GM21526 (cell line): Measurements from ENCODE around the gene FRAS1.
"Not testable (repeated sequence)": the region's sequence is repeated elsewhere in the genome, so short reads cannot be mapped to it uniquely, and the experiment has no call there.

Source experiments
- ATAC-seq: cut with Tn5 transposase; IDR thresholded peaks from one replicate; pipeline ENCODE4 v1.9.1; 2021; ENCODE audit warnings: moderate library complexity; ENCODE audit not compliant: unreplicated experiment, low FRiP score

FRAS1 gene

DNA sequence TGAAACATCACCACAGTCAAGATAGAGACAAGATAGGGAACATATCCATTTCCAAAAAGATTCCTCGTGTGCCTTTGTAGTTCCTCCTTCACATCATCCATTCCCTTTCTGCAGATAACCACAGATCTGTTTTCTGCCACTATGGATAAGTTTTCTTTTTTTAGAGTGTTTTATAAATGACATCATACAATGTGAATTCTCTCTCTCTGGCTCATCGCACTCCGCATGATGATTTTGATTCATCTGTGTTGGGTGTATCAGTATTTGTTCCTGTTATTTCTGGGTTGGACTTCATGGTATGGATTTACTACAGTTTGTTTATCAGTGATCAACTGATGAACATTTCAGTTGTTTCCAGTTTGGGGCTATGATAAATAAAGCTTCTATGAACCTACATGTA lies 471.2 kb downstream of the FRAS1 start:
- no peak for ATAC-seq

GRCh38 chr4:78529569-78530209 lies 472.6 kb downstream of the FRAS1 start:
- no peak for ATAC-seq

DNA sequence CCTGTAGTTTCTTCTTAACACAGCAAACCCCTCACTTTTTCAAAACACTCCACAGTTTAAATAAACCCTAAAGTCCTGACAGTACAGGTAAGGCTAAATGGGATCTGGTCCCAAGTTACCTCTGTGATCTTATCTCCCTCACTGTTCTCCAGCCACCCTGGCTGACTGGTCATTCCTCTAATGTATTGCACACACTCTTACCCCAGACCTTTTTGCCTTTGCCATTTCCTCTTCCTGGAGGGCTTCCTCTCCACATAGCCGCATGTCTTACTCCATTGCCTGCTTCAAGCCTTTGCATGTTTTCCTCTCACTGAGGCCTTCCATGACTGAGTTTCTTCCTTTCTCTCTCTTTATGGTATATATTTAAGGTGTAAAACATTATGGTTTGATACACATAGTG lies 474.9 kb downstream of the FRAS1 start:
- ATAC-seq, result no peak

DNA sequence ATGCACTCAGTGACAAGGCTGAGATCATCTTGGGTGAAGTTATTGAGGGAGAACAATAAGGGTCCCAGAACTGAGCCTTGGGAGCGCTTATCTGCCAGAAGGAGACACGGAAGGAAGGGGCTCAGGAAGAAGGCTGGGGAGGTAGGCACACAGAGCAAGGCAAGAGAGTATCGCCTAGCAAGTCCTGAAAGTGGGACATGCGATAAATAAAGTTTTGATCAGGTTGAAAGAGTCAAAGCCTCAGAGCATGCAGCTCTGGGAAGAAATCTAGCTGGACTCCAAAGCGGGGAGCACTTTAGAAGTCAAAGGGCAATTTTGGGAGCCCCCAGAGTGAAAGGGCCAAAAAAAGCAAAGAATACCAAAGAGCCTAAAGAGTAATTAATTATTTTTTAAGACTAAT lies 476.7 kb downstream of the FRAS1 start:
- ATAC-seq, result no peak

DNA sequence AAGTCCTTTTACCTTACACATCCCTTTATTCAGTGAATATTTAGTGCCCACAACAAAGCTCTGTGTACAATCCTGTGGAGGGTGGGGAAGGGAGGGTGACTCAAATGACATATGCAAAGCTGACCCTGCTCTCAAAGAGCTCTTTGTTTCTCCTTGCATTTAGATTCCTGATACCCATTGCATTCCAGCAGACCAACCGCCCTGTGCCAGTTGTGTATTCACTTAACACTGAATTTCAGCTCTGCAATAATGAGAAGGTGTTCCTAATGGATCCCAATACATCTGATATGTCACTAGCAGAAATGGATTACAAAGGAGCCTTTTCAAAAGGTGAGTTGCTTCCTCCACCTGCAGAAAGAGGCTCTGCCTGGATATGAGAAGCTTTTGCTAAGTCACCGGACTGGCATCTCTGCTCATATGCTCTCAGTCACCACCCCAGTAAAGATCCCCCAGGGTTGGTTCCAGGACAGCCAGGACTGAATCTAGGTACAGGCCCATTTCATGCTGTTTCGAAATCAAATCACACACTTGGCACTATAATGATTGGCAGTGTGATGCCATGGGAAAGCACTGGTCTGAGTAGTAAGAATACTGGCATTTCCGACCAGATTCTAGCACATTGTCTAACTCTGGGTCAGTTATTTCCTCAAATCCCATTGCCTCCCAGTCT lies 477.3 kb downstream of the FRAS1 start:
- no peak for ATAC-seq

- no peak for ATAC-seq
Observed at GRCh38 chr4:78542373-78542772, 485.2 kb downstream of the FRAS1 start.

DNA sequence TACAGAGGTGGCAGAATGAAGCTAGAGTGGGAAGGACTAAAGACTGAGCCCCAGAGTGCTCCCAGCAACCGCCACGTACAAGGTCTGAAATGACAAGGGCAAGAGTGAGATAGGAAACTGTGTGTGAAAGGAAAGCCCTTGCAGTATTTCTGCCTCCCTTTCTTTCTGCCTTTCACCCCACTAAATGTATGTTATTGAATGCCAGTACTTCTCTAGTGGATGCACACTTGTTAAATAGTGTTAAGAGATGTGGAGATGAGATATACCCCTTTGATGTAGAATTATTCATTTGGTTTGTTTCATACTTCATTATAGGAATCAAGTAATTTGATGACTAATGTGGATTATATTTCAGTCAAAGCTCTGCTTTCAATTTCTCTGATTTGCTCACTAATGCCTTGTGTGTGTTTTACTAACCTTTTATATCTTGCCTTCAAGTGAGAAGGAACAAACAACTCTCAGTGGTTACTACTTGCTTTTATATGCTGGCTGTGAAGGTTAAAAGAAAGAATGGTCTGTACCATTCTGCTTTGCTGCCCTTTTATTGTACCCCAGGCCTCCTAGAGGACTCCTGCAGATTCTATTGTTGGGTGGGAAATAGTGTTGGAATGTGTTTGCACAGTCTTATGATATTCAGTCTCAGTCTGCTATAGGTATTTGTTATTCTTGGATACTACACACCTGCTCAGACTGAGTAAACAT lies 486.5 kb downstream of the FRAS1 start:
- ATAC-seq, result no peak

GRCh38 chr4:78544678-78545077 lies 487.6 kb downstream of the FRAS1 start:
- ATAC-seq, result no peak

DNA sequence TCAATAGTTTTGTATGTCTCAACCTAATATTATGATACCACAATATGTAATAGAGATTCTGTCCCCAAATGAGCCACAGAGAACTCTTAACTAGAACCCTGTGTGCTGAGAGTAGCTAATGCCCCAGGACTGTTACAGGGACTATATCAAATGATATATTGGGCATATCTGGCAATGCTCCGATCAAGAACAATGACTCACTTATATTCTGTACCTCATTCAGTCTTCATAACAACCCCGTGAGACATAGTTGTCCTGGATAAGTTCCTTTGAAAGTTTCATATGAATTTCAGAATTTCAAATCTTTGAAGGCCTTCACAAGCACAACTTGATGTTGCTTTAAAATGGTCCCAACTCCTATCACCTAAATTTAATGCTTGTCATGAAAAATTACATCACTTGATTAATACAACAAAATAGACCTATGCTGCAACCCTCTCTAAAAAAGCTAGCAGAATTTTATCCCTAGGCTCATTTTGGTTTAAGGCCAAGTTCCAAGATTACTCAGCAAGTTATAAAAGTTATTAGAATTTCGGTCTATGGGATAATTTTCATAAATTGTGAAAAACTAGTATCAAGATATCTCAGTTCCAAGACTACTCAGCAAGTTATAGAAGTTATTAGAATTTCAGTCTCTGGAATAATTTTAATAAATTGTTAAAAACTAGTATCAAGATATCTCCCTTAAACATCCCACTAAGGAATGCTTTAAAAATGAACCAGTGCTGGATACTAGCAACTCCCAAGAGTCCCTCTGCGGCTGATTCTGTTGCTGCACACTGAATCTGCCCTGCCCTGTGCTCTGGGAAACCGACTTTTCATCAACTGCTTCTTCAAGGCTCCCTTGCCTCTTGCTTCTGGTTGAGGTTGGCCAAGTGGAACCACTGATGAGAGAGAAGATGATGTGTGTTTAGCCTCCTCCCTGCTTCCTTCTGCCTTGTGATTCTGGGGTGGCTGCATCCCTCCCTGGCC lies 488.4 kb downstream of the FRAS1 start:
- no peak for ATAC-seq

DNA sequence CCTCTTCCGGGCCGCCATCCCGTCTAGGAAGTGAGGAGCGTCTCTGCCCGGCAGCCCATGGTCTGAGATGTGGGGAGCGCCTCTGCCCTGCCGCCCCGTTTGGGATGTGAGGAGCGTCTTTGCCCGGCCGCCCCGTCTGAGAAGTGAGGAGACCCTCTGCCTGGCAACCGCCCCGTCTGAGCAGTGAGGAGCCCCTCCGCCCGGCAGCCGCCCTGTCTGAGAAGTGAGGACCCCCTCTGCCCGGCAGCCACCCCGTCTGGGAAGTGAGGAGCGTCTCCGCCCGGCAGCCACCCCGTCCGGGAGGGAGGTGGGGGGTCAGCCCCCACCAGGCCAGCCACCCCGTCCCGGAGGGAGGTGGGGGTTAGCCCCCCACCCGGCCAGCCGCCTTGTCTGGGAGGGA lies 490.8 kb downstream of the FRAS1 start:
- not testable (repeated sequence) for ATAC-seq

DNA sequence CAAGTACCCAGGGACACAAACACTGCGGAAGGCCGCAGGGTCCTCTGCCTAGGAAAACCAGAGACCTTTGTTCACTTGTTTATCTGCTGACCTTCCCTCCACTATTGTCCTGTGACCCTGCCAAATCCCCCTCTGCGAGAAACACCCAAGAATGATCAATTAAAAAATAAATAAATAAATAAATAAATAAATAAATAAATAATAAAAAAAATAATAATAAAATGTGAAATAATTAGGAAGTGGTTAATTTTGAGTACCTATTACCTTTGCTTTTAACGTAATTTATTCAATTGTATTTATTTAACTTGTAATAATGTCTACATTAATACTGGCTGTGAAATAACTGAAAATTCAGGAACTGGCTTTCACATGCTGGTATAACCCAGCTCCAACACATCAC lies 491.8 kb downstream of the FRAS1 start:
- ATAC-seq, result not testable (repeated sequence)

DNA sequence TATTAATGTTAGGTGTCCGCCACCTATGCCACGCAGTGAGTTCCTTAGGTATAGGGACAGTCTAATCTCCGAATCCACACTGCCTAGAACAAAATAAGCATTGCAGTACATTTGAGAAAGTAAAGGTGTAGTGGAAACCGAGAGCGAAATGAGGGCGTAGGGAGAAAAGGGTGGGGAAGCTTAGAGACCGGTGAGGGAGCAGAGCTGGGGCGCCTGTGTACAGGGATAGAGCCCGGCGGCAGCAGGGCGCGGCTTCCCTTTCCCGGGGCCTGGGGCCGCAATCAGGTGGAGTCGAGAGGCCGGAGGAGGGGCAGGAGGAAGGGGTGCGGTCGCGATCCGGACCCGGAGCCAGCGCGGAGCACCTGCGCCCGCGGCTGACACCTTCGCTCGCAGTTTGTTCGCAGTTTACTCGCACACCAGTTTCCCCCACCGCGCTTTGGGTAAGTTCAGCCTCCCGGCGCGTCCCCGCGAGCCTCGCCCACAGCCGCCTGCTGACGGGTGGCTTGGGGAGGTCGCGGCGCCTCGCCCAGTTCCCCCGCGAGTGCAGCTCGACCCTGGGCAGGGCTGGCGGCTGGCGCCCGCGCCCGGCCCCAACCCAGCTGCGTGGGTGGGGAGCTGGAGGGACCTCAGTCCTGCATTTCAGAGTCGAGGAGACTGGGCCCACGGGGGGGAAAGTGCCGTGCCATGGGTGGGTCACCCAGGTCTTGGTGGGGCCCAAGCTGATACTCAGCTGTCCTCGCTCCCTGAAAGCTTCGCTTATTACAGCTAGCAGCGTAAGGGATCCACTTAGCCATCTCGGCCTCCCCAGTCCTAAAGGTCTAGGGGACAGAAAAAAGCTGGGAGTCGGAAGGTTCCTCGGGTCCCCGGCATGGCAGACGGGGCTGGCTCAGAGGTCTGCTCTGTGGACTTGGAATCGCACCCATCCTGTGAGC lies 494.6 kb downstream of the FRAS1 start, which contains the start of gene ANXA3:
TSS of gene ANXA3 (plus strand) at position 351 of the 932 bp plus-strand sequence. CDS start 2,704 bp downstream, outside the sequence.
- ATAC-seq, result no peak

GRCh38 chr4:78552389-78553042 lies 495.4 kb downstream of the FRAS1 start:
- ATAC-seq, result no peak

GRCh38 chr4:78553043-78553396 lies 495.9 kb downstream of the FRAS1 start:
- ATAC-seq, result no peak

DNA sequence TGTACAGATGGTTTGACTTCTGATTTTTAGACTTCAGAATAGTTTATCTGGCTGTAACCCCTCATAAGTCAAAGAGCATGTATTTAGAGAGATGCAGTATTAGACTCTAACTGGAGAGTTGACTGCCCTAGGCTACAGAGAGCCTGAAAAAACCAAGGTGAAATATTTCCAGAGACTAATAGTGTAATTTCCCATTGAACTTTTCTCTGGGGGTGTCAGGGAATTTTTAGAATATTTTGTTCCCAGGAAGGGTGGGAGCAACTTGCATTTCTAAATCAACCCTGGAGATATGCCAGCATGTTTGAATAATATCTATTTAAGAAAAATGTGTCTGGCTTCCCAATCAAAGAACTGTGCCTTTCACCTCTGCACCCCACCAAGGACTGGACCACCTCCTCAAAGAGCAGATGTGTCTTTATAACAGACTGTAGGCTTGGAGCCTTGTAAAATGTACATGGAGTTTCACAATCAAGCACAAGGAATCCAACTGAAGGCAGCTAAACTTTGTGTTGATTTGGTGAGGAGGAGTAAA lies 496.5 kb downstream of the FRAS1 start:
- ATAC-seq, result no peak

- ATAC-seq, result no peak
Observed at GRCh38 chr4:78556665-78557064, 499.5 kb downstream of the FRAS1 start.

- ATAC-seq, result no peak
Observed at GRCh38 chr4:78557841-78558240, 500.7 kb downstream of the FRAS1 start.

- ATAC-seq, result no peak
Observed at GRCh38 chr4:78558410-78558809, 501.3 kb downstream of the FRAS1 start.
